ENCODE data around the gene BANF1. TPM values are rescaled to one million over a fixed set of nuclear protein-coding genes. Genes with fewer than 3 reads are reported as not detected.

The BANF1 gene
- total and polyA plus RNA-seq, 2 donors (not counting 3 experiments of a cell fraction or from before 2014, with no cell fraction given): 269 to 376 TPM

- POLR2A ChIA-PET: no interaction called here
Measured at GRCh38 chr11:66017321-66017720, 15.0 kb downstream of the BANF1 start.

More at GRCh38 chr11:66017321-66017720, 15.0 kb downstream of the BANF1 start:
- Histone ChIP-seq H3K36me3 (ENCODE audit: control insufficient read depth in 2 of 2, extremely low read depth in 1 of 2, insufficient read depth in 2 of 2, low read length in 2 of 2) (no peaks in the 10 kb centered on the region), H4K20me1 (replicated peaks; ENCODE audit: control insufficient read depth, extremely low read depth, insufficient read depth, low read length) (no peaks in the 10 kb centered on the region), H3K79me2 (ENCODE audit: control insufficient read depth, insufficient read depth, low read length) (no peaks in the 10 kb centered on the region), H3K9ac (replicated peaks; ENCODE audit: extremely low read depth, insufficient read depth, low read length) (no peak overlapping the region), H3K9me3 (replicated peaks; ENCODE audit: control insufficient read depth, insufficient read depth, low read length) (no peaks in the 10 kb centered on the region), H2AFZ (ENCODE audit: low read depth, low read length) (no peak overlapping the region), H3K4me2 (ENCODE audit: insufficient read depth, low read length) (no peak overlapping the region), H3K4me1 (ENCODE audit: control insufficient read depth, extremely low read depth, insufficient read depth, low read length) (peaks cover 38% of the 10 kb centered on the region), H3K27me3 (ENCODE audit: control insufficient read depth in 2 of 2, insufficient read depth in 2 of 2, low read length in 2 of 2) (no peaks in the 10 kb centered on the region), H3K27ac (ENCODE audit: insufficient read depth, low read depth, low read length) (no peak overlapping the region), H3K4me3 (replicated peaks in 1 of 3; ENCODE audit: insufficient read depth in 1 of 3, low read depth in 1 of 3, low read length in 3 of 3) (no peak overlapping the region), H3K9me1 (replicated peaks; ENCODE audit: control insufficient read depth, extremely low read depth, insufficient read depth, low read length) (no peaks in the 10 kb centered on the region)
- dilution Hi-C loops (cut with MboI; ENCODE audit: extremely low pct_ligation_motif_present, low sequenced_read_pairs) (no loop called here), intact Hi-C loops (cut with micrococcal nuclease) (no loop called here)
- CTCF ChIA-PET: no interaction called here
- BruUV-seq (replicated peaks): no TSS peak
- DNase-seq (ENCODE audit: low read depth, low spot score) (no peak), FAIRE-seq (no peak)
- TF ChIP-seq CTCF (IDR thresholded peaks at IDR 0.05; ENCODE audit: extremely low read depth in 1 of 2, insufficient read depth in 1 of 2, low read depth in 1 of 2, low read length in 2 of 2): no peak
- TF ChIP-seq MYC (IDR thresholded peaks at IDR 0.05; ENCODE audit: low read depth, low read length): no peak
- TF ChIP-seq MAX (IDR thresholded peaks at IDR 0.05; ENCODE audit: insufficient read depth, insufficient read length): no peak
- TF ChIP-seq JUN (IDR thresholded peaks at IDR 0.05; ENCODE audit: borderline replicate concordance, insufficient read depth, insufficient read length, low read depth): no peak
- TF ChIP-seq POLR2A (IDR thresholded peaks at IDR 0.05; ENCODE audit: low read depth, low read length): no peak
- TF ChIP-seq FOS (IDR thresholded peaks at IDR 0.05; ENCODE audit: borderline replicate concordance, insufficient read depth, low read length): no peak
- TF ChIP-seq POLR2AphosphoS5 (IDR thresholded peaks at IDR 0.05; ENCODE audit: insufficient read depth, low read depth, low read length): no peak
- no peak for TF ChIP-seq EZH2 (IDR thresholded peaks at IDR 0.05; ENCODE audit: borderline replicate concordance, low read depth, low read length, severe bottlenecking)
- no peak for TF ChIP-seq GATA2 (IDR thresholded peaks at IDR 0.05; ENCODE audit: insufficient read depth, insufficient read length, low read depth, low read length)

All from endothelial cell of umbilical vein (primary cell).